Measurements from ENCODE around the gene SCAF4. TPM values are rescaled to one million over a fixed set of nuclear protein-coding genes. Genes with fewer than 3 reads are reported as not detected.

Gene SCAF4
- total and polyA plus RNA-seq, 2 donors (not counting 3 experiments of a cell fraction or from before 2014, with no cell fraction given), result 12.2 to 41.2 TPM

GRCh38 chr21:31728191-31728590 lies 3.7 kb downstream of the SCAF4 start:
- Histone ChIP-seq H3K9me1 (replicated peaks; ENCODE audit: control insufficient read depth, extremely low read depth, insufficient read depth, low read length) (no peaks in the 10 kb centered on the region), H3K9me3 (replicated peaks; ENCODE audit: control insufficient read depth, insufficient read depth, low read length) (no peaks in the 10 kb centered on the region), H3K4me2 (ENCODE audit: insufficient read depth, low read length) (no peak overlapping the region), H3K79me2 (ENCODE audit: control insufficient read depth, insufficient read depth, low read length) (peaks cover 86% of the 10 kb centered on the region), H3K4me1 (ENCODE audit: control insufficient read depth, extremely low read depth, insufficient read depth, low read length) (peaks cover 27% of the 10 kb centered on the region), H3K27me3 (ENCODE audit: control insufficient read depth in 2 of 2, insufficient read depth in 2 of 2, low read length in 2 of 2) (no peaks in the 10 kb centered on the region), H4K20me1 (replicated peaks; ENCODE audit: control insufficient read depth, extremely low read depth, insufficient read depth, low read length) (peaks cover 29% of the 10 kb centered on the region), H2AFZ (ENCODE audit: low read depth, low read length) (no peak overlapping the region), H3K9ac (replicated peaks; ENCODE audit: extremely low read depth, insufficient read depth, low read length) (no peak overlapping the region), H3K4me3 (replicated peaks in 1 of 3; ENCODE audit: insufficient read depth in 1 of 3, low read depth in 1 of 3, low read length in 3 of 3) (no peak overlapping the region), H3K27ac (ENCODE audit: insufficient read depth, low read depth, low read length) (no peak overlapping the region), H3K36me3 (ENCODE audit: control insufficient read depth in 2 of 2, extremely low read depth in 1 of 2, insufficient read depth in 2 of 2, low read length in 2 of 2) (no peaks in the 10 kb centered on the region)
- FAIRE-seq (no peak), DNase-seq (ENCODE audit: low read depth, low spot score) (no peak)
- no TSS peak for BruUV-seq (replicated peaks)
- POLR2A ChIA-PET, result no interaction called here
- TF ChIP-seq MAX (IDR thresholded peaks at IDR 0.05; ENCODE audit: insufficient read depth, insufficient read length), result no peak
- no peak for TF ChIP-seq JUN (IDR thresholded peaks at IDR 0.05; ENCODE audit: borderline replicate concordance, insufficient read depth, insufficient read length, low read depth)
- no peak for TF ChIP-seq POLR2A (IDR thresholded peaks at IDR 0.05; ENCODE audit: low read depth, low read length)
- CTCF ChIA-PET, result no interaction called here
- intact Hi-C loops (cut with micrococcal nuclease), result no loop called here
- dilution Hi-C loops (cut with MboI; ENCODE audit: extremely low pct_ligation_motif_present, low sequenced_read_pairs), result no loop called here

- no peak overlapping the region for H3K9ac ChIP-seq (replicated peaks; ENCODE audit: extremely low read depth, insufficient read depth, low read length)
- no peaks in the 10 kb centered on the region for H3K27me3 ChIP-seq (ENCODE audit: control insufficient read depth in 2 of 2, insufficient read depth in 2 of 2, low read length in 2 of 2)
- intact Hi-C loops (cut with micrococcal nuclease) (no loop called here), dilution Hi-C loops (cut with MboI; ENCODE audit: extremely low pct_ligation_motif_present, low sequenced_read_pairs) (no loop called here)
- H3K79me2 ChIP-seq (ENCODE audit: control insufficient read depth, insufficient read depth, low read length), result peaks cover 96% of the 10 kb centered on the region
- H3K9me3 ChIP-seq (replicated peaks; ENCODE audit: control insufficient read depth, insufficient read depth, low read length), result no peaks in the 10 kb centered on the region
- peaks cover 30% of the 10 kb centered on the region for H4K20me1 ChIP-seq (replicated peaks; ENCODE audit: control insufficient read depth, extremely low read depth, insufficient read depth, low read length)
- FAIRE-seq, result no peak
- no peak overlapping the region for H3K4me3 ChIP-seq (replicated peaks in 1 of 3; ENCODE audit: insufficient read depth in 1 of 3, low read depth in 1 of 3, low read length in 3 of 3)
- H3K27ac ChIP-seq (ENCODE audit: insufficient read depth, low read depth, low read length), result no peak overlapping the region
- no TSS peak for BruUV-seq (replicated peaks)
- CTCF ChIA-PET, result interaction anchor here (0.8 kb wide), 1 partner anchor 9 kb away, joined by 3 read pairs; no protein-coding TSS in a partner anchor
- no peak for TF ChIP-seq JUN (IDR thresholded peaks at IDR 0.05; ENCODE audit: borderline replicate concordance, insufficient read depth, insufficient read length, low read depth)
- TF ChIP-seq POLR2A (IDR thresholded peaks at IDR 0.05; ENCODE audit: low read depth, low read length), result no peak
- TF ChIP-seq MAX (IDR thresholded peaks at IDR 0.05; ENCODE audit: insufficient read depth, insufficient read length), result no peak
- TF ChIP-seq MYC (IDR thresholded peaks at IDR 0.05; ENCODE audit: low read depth, low read length), result no peak
- TF ChIP-seq CTCF (IDR thresholded peaks at IDR 0.05; ENCODE audit: extremely low read depth in 1 of 2, insufficient read depth in 1 of 2, low read depth in 1 of 2, low read length in 2 of 2), result no peak
- no peak for TF ChIP-seq GATA2 (IDR thresholded peaks at IDR 0.05; ENCODE audit: insufficient read depth, insufficient read length, low read depth, low read length)
- no peak for TF ChIP-seq FOS (IDR thresholded peaks at IDR 0.05; ENCODE audit: borderline replicate concordance, insufficient read depth, low read length)
- no peak for TF ChIP-seq POLR2AphosphoS5 (IDR thresholded peaks at IDR 0.05; ENCODE audit: insufficient read depth, low read depth, low read length)
- TF ChIP-seq EZH2 (IDR thresholded peaks at IDR 0.05; ENCODE audit: borderline replicate concordance, low read depth, low read length, severe bottlenecking), result no peak
- no peak overlapping the region for H2AFZ ChIP-seq (ENCODE audit: low read depth, low read length)
- POLR2A ChIA-PET, result no interaction called here
- H3K4me1 ChIP-seq (ENCODE audit: control insufficient read depth, extremely low read depth, insufficient read depth, low read length), result peaks cover 18% of the 10 kb centered on the region
- no peak for DNase-seq (ENCODE audit: low read depth, low spot score)
- no peak overlapping the region for H3K4me2 ChIP-seq (ENCODE audit: insufficient read depth, low read length)
- H3K9me1 ChIP-seq (replicated peaks; ENCODE audit: control insufficient read depth, extremely low read depth, insufficient read depth, low read length), result no peaks in the 10 kb centered on the region
- no peaks in the 10 kb centered on the region for H3K36me3 ChIP-seq (ENCODE audit: control insufficient read depth in 2 of 2, extremely low read depth in 1 of 2, insufficient read depth in 2 of 2, low read length in 2 of 2)
Measured at GRCh38 chr21:31727181-31727580, 4.7 kb downstream of the SCAF4 start.

Data from endothelial cell of umbilical vein (primary cell).